Panc1 (cell line): ENCODE measurements around the gene BICD2. TPM values are rescaled to one million over a fixed set of nuclear protein-coding genes. Genes with fewer than 3 reads are reported as not detected.

Experiments
- ATAC-seq: fragments of 200-7000 bp; cut with Tn5 transposase; 2 replicates; pipeline ENCODE4 v1.9.1; 2020; ENCODE audit warnings: mild to moderate bottlenecking, moderate library complexity
- BruUV-seq: library from RNA; stranded (reverse); fragments of 400-500 nt; replicated peaks from 2 replicates; lab custom pipeline; 2021; lab: Mats Ljungman, UMichigan
- CTCF ChIA-PET: fragments of 300-600 bp; sonication (Branson Sonifier 250); formaldehyde crosslinking; loops from one replicate; lab custom pipeline; 2022; ENCODE audit warnings: antibody characterized with exemption; lab: Charles Lee
- POLR2A ChIA-PET: fragments of 300-600 bp; sonication (Branson Sonifier 250); formaldehyde crosslinking; loops from one replicate; lab custom pipeline; 2022; ENCODE audit warnings: antibody characterized with exemption; lab: Charles Lee
- DNase-seq: peaks from one replicate; pipeline ENCODE4 v3.0.0-alpha.2; 2010; ENCODE audit warnings: low read depth, low spot score
- H3K27ac ChIP-seq: 2 replicates; pipeline ENCODE4 v1.5.1; 2011; ENCODE audit warnings: mild to moderate bottlenecking, low read length, inconsistent platforms
- H3K27me3 ChIP-seq: fragments of 200-500 bp; sonication (Bioruptor generic); 2 replicates; pipeline ENCODE4 v1.6.0; 2014; ENCODE audit warnings: low read length, inconsistent platforms; ENCODE audit not compliant: control insufficient read depth, insufficient read depth
- H3K36me3 ChIP-seq: fragments of 200-500 bp; sonication (Bioruptor generic); 2 replicates; pipeline ENCODE4 v1.5.1; 2014; ENCODE audit warnings: inconsistent platforms, mild to moderate bottlenecking, low read length, moderate library complexity; ENCODE audit not compliant: control insufficient read depth, insufficient read depth
- H3K4me1 ChIP-seq: 2 replicates; pipeline ENCODE4 v1.5.1; 2011; ENCODE audit warnings: inconsistent platforms, mild to moderate bottlenecking, low read length, moderate library complexity; ENCODE audit not compliant: control insufficient read depth, insufficient read depth
- H3K4me3 ChIP-seq, 2 experiments: 2 replicates each; pipeline ENCODE4 v1.5.1; 2011 to 2012; ENCODE audit warnings: low read depth in 2 of 2, low read length in 2 of 2, mild to moderate bottlenecking in 2 of 2, inconsistent platforms in 1 of 2, moderate library complexity in 1 of 2
- H3K9me3 ChIP-seq: fragments of 200-500 bp; sonication (Bioruptor generic); 2 replicates; pipeline ENCODE4 v1.5.1; 2014; ENCODE audit warnings: low read depth, mild to moderate bottlenecking, inconsistent platforms, low read length, moderate library complexity; ENCODE audit not compliant: control insufficient read depth, insufficient read depth
- CTCF ChIP-seq: fragments of 450-650 bp; IDR thresholded peaks from 2 replicates; pipeline ENCODE4 v1.5.1; 2017; ENCODE audit warnings: mild to moderate bottlenecking
- POLR2AphosphoS5 ChIP-seq: IDR thresholded peaks from 2 replicates; pipeline ENCODE4 v1.6.1; 2012; ENCODE audit warnings: mild to moderate bottlenecking, low read depth, low read length, moderate library complexity
- REST ChIP-seq, 2 experiments: IDR thresholded peaks; 2 replicates each; pipeline ENCODE4 v1.6.1; 2011 to 2012; ENCODE audit warnings: low read depth in 2 of 2, control low read depth in 1 of 2, low read length in 1 of 2, mild to moderate bottlenecking in 1 of 2, moderate library complexity in 1 of 2; ENCODE audit not compliant: insufficient read depth in 1 of 2
- SIN3A ChIP-seq: IDR thresholded peaks from 2 replicates; pipeline ENCODE4 v1.6.1; 2012; ENCODE audit warnings: low read depth, mild to moderate bottlenecking, low read length, moderate library complexity, borderline replicate concordance; ENCODE audit not compliant: insufficient read depth
- TCF7L2 ChIP-seq: IDR thresholded peaks from 2 replicates; pipeline ENCODE4 v1.6.1; 2011; ENCODE audit warnings: mild to moderate bottlenecking, low read depth, low read length, inconsistent platforms
- in situ Hi-C: cut with HindIII; loops from 2 replicates; pipeline ENCODE4 v1.10.0; 2016; ENCODE audit warnings: low sequenced_read_pairs, low pct_unique_long_range_greater_than_20kb
- intact Hi-C: fragments of 100-400 bp; cut with micrococcal nuclease; formaldehyde crosslinking; loops from one replicate; pipeline ENCODE4 v1.10.0; 2022; ENCODE audit not compliant: unreplicated experiment
- total RNA-seq: library from RNA; stranded (reverse); gene quantifications from one replicate; pipeline ENCODE4 v1.2.1, GENCODE V29; 2021; ENCODE audit not compliant: unreplicated experiment

BICD2 gene
- total RNA-seq, 1 experiment from 2014 or later = 17.3 TPM

- in situ Hi-C loops = no loop called here
- ChIA-PET POLR2A (no interaction called here), CTCF (no interaction called here)
- Histone ChIP-seq H3K27me3 (no peaks in the 10 kb centered on the region), H3K36me3 (no peaks in the 10 kb centered on the region), H3K27ac (no peak overlapping the region), H3K4me1 (no peaks in the 10 kb centered on the region), H3K4me3 (no peak overlapping the region), H3K9me3 (no peaks in the 10 kb centered on the region)
- no peak for TF ChIP-seq SIN3A
- TF ChIP-seq REST (IDR thresholded peaks at IDR 0.05; ENCODE audit: insufficient read depth in 1 of 2, low read depth in 2 of 2, low read length in 1 of 2) = no peak
- ATAC-seq = no peak
- no TSS peak for BruUV-seq
- intact Hi-C loops = no loop called here
- DNase-seq = no peak
Observed at GRCh38 chr9:92713528-92713927, 51.1 kb downstream of the BICD2 start.

GRCh38 chr9:92712767-92713166 lies 51.9 kb downstream of the BICD2 start:
- H3K27ac ChIP-seq = no peak overlapping the region
- in situ Hi-C loops (no loop called here), intact Hi-C loops (no loop called here)
- TF ChIP-seq REST (IDR thresholded peaks at IDR 0.05; ENCODE audit: insufficient read depth in 1 of 2, low read depth in 2 of 2, low read length in 1 of 2) = no peak
- TF ChIP-seq POLR2AphosphoS5 = no peak
- TF ChIP-seq TCF7L2 = no peak
- no peak for TF ChIP-seq CTCF
- no peak for TF ChIP-seq SIN3A
- DNase-seq (no peak), ATAC-seq (no peak)
- H3K4me1 ChIP-seq = no peaks in the 10 kb centered on the region
- H3K9me3 ChIP-seq = no peaks in the 10 kb centered on the region
- ChIA-PET POLR2A (no interaction called here), CTCF (no interaction called here)
- no peak overlapping the region for H3K4me3 ChIP-seq
- BruUV-seq = no TSS peak
- no peaks in the 10 kb centered on the region for H3K27me3 ChIP-seq
- no peaks in the 10 kb centered on the region for H3K36me3 ChIP-seq
